HG03139 (cell line): ENCODE data around the gene OR7D2.
"Not testable (repeated sequence)": the region's sequence is repeated elsewhere in the genome, so short reads cannot be mapped to it uniquely, and the experiment has no call there.

Source experiments
- ATAC-seq: cut with Tn5 transposase; IDR thresholded peaks from one replicate; pipeline ENCODE4 v1.9.1; 2021; ENCODE audit not compliant: unreplicated experiment

The OR7D2 gene

DNA sequence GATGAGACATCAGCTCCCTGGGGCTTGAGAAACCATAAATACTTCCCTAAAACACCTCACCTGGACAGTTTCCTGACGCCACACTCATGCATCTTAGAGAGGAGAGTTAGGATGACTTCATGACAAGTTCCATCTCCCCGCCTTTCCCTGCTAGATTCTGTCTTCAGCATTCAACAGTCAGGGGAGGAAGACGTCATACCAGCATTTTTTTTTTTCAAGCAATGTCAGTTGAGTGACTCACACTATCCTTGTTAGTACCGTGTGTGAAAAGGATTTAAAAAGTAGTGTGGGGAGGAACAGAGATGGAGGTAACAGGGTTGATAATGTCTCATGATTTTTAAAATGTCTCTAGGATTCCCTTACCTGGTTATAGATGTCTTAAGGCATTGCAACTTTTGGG, at the start of gene OR7D2:
Gene OR7D2, plus strand, starts transcription at position 79 of the 400 bp plus-strand sequence. CDS start 6,803 bp downstream, outside the sequence.
- no peak for ATAC-seq

DNA sequence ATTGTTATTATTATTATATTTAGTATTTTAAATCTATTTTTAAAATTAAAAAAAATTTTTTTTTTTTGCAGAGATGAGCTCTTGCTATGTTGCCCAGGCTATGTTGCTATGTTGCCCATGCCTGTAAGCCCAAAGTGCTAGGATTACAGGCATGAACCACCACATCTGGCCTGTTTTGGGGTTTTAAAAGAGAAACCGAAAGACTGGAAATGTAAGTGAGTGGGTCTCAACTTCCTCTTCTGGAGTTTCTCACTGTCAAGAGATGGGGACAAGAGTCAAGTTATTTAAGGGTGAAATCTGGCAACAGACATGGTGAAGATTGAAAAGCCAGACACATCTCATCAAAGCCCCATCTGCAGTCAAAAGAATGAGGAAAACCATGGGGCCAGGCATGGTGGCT, 47.8 kb upstream of the OR7D2 start:
- ATAC-seq: no peak

DNA sequence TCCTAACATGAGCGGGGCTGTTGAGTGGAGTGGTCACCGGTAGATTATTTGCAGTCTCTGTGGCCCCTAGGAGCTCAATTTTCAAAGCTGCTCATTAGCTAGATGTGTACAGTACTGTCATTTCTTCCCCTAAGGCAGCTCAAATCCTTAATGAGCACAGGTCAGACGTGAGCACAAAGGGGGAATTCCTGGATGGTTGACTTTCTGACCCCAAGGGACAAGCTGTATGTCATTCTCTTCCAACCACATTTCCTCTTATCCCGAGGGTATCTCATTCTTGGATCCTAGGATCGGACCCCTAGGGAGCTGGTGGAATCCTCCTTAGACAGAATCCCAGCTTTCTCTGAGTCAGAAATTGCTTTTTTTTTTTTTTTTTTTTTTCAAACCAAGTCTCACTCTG, 46.4 kb upstream of the OR7D2 start:
- no peak for ATAC-seq

DNA sequence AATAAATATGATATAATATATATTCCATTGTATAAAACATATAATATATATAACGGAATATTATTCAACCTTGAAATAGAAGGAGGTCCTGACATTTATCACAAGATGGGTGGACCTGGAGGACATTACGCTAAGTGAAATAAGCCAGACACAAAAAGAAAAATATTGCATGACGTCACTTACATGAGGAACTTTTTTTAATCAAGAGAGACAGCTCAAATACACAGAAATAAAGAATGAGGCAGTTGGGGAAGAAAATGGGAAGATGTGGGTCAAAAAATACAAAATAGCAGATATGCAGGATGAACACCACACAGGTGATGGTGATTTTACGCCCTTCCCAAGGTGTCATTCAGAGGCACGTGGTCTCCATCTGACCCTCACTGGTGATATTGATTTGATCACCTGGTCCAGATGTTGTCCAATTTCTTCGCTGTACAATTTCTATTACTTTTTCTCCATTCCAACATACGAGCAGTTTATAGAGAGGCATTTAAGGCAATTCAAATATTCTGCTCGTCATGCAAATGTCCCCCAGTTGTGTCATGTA, 39.1 kb upstream of the OR7D2 start:
- peak; percentile 12 for ATAC-seq

DNA sequence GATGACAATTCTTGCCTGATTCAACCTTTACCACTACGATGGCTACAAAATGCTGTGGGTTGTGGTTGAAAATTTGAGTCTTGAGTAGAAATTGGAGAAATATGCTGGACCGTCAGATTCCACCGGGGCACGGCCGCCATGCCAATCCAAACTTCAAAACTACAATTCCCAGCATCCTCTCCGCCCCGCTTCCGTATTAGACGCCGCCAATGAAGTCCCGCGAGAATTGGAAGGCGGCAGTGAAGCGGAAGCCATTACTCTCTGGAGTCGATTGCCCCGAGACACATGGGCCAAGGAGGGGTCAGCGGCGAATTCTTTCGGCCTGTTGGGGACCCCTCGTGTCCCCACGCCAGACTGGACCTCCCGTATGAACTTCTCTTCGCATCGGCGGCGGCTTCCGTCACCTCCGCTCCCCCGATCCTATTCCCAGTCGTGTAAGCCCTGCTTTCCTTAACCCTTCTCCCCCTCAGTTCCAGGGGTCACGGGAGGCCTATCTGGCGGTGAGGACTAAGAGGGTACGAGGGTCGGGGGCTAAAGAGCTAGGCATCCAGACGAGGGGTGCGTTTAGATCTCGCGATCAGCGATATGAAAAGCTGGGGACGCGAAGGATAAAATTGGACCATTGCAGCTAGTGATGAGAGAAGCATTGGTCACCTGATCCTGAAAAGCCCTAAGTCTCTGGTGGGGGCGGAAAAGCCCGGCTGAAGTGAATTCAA, 38.5 kb upstream of the OR7D2 start, which contains the start of gene ZNF317:
Gene ZNF317, plus strand, starts transcription at position 239 of the 716 bp plus-strand sequence. CDS start 15,620 bp downstream, outside the sequence.
- ATAC-seq: peak; percentile 93

DNA sequence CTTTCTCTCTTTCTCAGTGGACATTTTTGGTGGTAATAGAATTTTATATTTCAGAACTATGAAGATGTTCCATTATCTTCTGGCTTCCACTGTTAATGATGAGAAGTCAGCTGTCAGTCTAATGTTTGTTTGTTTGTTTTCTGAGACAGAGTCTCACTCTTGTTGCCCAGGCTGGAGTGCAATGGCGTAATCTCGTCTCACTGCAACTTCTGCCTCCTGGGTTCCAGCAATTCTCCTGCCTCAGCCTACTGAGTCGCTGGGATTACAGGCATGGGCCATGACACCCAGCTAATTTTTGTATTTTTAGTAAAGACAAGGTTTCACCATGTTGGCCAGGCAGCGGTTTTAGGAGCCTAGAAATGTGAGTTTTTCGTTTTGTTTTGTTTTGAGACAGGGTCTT, 33.9 kb upstream of the OR7D2 start:
- ATAC-seq: no peak

DNA sequence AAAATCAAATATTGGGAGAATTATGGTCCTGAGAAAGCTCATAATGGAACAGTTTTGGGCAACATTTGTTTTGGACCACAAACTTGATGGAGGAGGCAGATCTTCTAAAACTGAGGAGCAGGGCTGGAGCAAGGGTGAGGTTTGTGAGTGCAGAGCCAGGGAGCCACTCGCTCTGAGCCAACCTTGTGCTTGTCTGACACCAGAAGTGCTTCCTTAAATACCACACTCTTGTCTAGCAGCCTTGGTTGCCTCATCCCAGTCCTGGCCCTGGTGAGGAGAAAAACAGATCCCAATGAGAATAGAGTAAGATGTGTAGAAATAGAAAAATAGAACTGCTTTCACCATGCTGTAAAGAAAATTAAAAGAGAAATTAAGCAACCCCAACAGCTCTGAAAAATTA, 31.9 kb upstream of the OR7D2 start:
- no peak for ATAC-seq

DNA sequence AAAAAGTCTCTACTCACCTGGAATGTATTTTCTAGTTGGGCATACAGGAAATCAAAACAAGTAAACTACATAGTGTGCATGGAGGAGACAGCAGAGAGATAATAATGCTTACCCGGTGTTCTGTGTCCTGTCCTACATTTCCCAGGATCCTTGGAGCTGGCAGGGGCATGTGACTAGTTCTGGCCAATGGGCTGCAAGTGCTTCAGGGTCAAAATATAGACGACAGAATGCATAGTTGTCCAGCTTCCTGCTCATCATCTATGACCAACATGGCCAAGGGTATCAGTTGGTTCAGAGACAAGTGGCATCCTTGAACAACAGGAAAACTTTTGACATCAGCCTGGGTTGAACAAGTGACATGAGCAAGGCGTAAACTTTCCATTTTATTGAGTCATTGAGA, 30.1 kb upstream of the OR7D2 start:
- ATAC-seq: no peak

DNA sequence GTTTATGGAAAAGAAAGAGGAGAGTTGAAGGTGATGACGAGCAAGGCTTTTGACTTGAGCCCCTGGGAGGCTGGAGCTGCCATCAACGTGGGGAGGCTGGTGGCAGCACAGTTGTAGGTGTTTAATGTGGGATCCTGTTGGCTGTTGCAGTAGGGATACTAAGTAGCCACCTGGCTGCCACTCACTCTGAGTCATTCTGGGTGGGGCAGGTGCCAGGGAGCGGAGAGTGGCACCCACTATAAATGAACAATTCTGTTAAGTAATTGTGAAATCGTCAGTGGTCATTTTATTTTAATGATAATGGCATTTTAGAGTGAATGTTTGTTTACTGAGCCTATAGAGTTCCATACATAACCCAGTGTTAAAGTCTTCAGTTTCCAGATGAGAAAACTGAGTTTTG, 28.8 kb upstream of the OR7D2 start:
- no peak for ATAC-seq

DNA sequence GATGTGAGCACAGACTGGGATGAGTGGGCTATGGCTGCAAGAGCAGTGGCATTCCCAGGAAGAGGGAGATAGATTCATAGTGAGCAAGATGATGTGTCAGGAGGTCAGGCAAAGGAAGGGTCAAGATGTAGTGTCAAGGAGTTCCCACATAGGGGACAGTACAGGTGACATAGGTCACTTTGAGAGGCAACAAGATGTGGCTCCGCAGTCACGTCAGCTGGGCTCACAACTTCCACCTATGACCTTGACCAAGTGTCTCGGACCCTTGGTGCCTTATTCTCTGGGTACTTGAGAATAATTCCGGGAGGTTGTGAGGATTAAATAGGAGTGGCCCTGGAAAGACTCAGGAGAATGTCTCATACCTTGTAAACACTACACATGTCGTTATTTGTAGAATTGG, 28.1 kb upstream of the OR7D2 start:
- ATAC-seq: no peak

DNA sequence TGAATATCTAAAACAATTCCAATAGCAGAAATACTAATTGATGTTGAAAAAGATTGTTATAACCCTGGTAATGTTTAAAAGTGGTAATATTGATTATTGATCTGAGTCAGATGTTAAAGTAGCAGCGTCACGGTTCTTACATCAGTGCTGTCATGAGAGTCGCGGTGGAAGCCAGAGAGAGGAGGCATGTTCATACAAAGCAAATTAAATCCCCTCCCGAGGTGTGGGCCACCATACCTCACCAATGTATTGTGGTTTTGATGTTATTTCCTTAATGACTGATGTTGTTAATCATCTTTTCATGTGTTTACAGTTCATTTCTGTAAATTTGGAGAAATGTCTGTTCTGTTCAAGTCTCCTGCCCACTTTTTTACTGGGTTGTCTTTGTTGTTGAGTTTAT, 27.4 kb upstream of the OR7D2 start:
- no peak for ATAC-seq

DNA sequence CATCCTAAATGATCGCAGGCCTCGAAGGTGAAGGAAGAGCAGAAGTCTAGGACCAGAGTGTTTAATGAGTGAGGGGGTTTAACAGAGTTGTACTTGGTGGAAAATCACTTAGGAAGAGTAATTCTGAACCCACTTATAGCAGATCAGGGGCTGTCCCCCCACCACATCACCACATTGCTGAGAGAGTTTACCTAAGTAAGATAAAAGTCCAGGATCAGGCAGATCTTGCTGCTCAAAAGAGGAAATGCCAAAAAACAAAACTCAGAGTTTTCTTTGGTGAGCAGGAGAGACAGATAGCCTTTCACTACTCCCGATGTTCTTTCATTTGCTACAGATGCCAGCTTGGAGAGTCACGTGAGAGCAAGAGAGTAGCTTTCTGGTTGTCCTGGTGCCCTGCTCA, 23.2 kb upstream of the OR7D2 start:
- ATAC-seq: no peak

DNA sequence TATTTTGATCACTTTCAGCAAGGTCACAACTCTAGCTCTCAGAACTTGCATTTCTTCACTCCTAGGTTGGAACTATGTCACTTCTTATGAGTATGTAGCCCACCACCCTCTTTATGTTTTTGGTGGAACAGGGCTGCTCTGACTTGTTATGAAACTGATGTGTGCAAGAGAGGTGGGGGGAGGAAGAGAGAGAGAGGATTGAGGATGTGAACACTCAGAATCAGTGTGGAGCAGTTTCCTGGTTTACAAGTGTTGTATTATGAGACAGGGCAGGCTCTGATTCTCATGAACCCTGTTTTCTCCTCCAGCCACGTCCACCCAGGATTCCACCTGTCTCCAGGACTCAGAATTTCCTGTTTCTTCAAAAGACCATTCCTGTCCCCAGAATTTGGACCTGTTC, 22.5 kb upstream of the OR7D2 start:
- no peak for ATAC-seq

DNA sequence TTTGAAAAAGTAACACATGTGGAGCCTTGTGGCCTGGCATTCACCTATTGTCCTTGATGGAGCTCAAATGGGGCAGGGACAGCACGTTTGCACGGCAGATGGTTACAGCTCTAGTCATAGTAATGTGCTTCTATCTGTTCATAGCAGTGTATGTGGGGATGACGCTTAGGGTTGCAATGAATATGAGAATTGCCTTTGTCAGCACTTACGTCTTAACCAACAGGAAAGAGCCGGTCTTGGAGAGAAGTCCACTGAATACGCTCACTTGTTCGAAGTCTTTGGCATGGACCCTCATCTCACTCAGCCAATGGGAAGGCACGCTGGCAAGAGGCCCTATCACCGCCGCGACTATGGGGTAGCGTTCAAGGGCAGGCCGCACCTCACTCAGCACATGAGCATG, 18.9 kb upstream of the OR7D2 start:
- ATAC-seq: no peak

DNA sequence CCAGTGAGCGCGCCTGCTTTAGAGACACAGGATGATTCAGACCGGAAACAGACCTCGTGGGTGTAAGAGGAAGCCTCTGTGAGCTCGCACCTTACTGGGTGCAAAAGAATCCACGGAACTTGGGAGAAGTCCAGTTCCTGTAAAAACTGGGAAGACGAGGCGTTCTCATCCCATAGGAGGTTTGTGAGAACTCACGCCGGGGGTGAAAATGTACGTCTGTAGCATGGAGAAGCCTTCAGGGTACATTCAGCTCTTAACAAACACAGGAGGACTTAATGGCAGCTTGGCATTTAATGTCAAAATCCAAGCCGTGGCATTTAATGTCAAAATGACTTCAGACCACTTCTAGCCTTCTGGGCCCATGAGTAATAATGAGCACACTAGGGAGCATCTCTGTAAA, 17.4 kb upstream of the OR7D2 start:
- no peak for ATAC-seq

DNA sequence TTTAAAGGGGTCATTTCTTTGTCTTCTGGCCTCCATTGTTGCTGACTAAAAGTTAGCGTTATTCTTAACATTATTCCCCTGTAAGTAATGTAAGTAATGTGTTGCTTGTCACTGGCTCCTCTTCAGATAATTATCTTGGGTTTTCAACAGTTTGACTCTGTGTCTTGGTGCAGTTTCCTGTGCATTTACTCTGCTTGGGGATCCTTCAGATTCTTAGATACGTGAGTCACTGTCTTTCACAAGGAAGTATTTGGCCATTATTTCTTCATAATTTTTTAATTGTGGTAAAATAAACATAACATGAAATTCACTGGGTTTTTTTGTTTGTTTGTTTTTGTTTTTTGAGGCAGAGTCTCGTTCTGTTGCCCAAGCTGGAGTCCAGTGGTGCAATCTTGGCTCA, 13.5 kb upstream of the OR7D2 start:
- no peak for ATAC-seq

DNA sequence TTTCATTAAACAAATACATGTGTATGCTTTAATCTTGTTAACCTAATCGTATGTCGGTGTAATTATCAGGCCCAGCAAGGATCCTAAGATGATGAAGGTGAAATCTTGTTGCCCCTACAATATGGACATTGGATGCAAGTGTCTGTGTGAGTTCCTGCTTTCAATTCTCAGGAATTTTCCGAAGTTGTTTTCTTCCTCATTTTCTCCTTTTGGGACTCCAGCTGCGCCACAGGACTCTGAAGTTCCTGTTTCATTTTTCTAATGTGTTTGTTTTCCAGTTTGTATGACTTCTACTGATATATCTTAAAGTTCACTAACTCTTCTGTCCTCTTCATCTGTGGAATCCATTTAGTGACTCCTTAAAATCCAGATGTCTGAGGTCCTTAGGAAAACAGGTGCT, 11.9 kb upstream of the OR7D2 start:
- ATAC-seq: no peak

DNA sequence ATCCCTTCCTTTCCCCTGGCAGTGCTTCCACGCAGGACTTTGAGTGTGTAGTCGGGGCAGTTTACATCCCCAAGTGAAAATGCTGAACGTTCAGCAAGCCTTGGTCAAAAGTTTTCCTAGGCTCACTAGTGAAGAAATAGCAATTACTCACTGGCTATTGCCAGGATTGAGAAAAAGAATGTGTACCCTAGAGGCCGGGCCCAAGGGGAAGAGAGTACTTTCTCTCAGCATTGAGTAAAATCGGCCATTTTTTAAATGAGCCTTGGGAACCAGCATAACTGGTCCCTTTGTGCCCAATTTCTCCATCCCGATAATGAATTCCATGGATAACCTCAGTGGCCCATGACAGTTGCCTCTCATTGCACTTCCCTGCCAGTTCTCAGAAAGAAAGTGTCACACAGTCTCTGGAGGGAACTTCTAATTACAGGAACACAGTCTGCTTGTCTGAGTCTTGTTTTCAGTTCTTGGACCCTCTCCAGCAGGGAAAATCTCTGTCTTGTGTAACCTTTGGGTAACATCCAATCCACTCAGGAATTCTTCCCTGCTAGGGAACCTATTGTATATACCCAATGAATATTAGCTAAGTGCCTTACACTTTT, 7.3 kb upstream of the OR7D2 start:
- ATAC-seq: no peak

DNA sequence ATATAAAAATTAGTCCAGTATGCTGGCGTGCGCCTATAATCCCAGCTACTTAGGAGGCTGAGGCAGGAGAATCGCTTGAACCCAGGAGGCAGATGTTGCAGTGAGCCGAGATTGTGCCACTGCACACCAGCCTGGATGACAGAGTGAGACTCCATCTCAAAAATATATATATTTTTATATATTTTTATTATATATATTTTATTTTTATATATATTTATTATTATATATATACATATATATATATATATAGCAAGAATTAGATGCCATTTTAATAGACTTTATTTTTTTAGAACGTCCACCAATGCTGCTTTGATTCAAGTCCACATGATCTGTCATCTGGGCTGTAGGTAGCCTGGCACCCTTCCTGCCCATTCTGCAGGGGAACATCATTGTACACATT, 3.5 kb upstream of the OR7D2 start:
- ATAC-seq: no peak

DNA sequence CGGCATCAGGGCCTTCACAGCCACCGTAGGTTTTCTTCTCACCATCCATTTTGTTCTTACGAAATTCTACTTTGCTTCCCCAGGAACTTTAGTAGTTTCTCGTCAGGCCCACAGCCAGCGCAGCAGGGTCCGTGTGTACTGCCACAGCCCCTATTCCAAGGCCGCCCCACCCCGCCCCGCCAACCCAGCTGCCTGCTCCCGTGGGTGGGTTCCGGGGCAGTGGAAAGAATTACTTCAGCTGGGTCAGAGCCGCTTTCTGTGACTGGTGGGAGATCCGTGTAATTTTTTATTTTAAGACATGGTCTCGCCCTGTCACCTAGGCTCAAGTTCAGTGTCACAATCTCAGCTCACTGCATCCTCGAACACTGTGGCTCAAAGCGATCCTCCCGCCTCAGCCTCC, 4.2 kb downstream of the OR7D2 start:
- no peak for ATAC-seq

DNA sequence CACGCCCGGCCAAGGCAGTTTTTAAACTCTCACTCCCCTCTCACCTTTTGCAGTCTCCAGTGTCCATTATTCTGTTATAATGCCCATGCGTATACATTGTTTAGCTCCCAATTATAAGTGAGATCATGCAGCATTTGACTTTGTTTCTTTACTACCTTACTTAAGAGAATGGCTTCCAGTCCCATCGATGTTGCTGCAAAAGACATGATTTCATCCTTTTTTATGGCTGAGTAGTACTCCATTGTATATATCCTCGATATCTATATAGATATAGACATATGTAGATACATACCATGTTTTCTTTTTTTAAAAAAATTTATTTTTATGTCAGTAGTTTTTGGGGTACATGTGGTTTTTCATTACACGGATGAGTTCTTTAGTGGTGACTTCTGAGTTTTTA, 8.4 kb downstream of the OR7D2 start:
- no peak for ATAC-seq

DNA sequence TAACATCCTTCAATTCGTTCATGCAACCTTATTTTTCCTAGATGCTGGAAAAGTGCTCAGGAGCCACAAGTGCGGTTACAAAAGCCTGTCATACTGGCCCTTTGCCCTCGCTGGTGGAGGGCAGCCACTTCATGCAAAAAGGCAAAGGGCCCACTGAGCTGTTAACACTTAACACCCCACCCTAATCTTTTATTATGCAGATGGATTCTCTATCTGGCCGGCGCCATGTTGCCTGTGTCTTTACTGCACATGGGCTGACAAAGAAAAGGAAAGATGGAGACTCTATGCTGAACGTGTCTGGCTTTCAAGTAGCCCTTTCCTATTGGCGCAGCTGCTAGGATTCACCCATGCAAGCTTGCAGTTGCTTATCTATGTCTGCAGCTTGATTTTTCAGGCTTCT, 10.8 kb downstream of the OR7D2 start:
- ATAC-seq: no peak

DNA sequence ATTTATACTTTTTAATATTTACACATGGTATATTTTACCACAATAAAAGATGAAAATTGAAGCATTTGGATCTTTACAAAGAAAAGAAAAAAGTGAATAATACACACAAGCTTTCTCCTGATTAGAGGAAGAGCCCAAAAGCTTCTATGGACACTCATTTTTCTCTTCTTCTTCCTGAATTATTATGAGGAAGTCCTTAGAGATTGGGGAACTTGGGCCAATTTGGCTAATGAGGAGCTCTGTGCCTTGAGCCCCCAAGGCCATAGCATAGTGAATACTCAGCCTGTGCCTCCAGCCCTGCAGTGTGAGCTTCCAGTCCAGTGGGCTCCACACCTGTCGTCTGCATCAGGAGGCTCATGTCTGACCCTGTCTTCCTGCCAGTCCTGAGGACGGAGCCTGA, 19.3 kb downstream of the OR7D2 start:
- not testable (repeated sequence) for ATAC-seq
